NCI-H1694 (cell line): ENCODE results near the gene TNRC18.
"Not testable (repeated sequence)": the region's sequence is repeated elsewhere in the genome, so short reads cannot be mapped to it uniquely, and the experiment has no call there.

ENCODE experiments used
- DNase-seq: peaks from one replicate; lab custom pipeline; 2025; lab: John Stamatoyannopoulos, UW

The TNRC18 gene

DNA sequence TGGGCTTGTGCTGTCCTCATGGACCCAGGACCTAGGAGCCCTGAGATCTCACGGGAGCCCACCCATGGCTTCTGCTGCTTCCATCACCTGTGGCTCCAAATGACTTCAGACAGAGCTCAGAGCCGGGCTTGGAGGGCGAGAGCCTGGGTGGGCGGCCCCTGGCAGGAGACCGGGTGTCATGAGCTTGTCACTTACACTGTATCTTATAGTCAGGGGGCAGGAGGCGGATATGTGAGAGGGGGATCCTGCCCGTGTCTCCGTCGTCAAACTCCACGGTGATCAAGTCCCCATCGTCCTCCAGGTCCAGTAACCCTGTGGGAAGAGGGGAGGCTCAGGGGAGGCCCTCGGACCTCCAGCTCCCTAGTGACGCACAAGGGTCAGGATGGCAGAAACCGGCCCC is 107.9 kb downstream of the TNRC18 start:
- DNase-seq: no peak

DNA sequence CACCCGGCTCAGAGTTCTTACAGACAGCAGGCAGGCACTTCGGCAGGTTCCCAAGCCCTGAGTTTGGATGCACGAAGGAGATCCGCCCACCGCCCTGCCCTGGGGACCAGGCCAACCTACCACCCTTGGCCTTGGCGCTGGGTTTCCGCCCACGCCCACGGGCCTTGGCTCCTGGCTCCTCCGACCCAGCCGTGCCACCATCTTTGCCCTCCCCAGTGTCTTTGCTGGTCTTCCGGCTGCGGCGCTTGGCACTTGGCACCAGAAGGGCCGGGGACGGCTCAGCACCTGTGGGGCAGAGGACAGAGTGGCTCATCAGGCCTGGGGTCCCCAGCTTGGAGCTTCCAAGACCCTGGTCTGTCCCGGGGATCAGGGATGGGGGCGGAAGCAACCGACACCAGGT is 108.8 kb downstream of the TNRC18 start:
- no peak for DNase-seq

DNA sequence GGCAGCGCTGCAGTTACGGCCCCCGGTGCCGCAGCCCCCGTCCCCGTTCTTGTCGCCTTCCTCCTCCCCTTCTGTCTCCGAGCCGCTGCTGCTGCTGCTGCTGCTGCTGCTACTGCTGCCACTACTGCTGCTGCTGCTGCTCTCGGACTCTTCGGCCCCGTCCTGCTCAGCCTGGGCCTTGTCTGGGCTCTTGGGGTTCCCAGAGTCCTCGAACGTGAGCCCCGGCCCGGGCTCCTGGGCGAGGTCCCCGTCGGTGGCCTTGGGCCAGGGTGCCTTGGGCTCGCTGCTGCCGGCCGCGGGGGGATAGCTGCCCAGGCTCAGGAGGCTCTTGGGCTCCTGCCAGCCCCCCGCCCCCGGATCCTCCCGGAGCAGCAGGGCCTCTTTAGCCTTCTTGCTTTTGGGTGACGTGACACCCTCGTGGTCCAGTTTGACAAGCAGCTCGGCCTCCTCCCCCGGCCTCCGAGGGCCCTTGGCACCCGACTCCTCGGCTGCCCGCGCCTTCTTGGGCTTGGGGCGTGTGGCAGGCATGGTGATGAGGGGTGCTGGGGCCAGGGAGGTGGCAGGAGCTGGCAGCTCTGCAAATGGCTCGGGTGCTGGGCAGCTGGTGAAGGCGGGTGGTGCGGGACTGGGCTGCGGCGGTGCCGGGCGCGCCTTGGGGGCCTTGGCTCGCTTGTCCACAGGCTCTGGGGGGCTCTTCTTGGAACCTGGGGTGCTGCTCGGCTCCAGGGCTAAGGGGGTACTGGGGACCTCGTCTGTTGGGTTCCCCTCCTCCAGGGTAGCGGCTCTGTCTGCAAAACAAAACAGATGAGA is 110.4 kb downstream of the TNRC18 start:
- DNase-seq: not testable (repeated sequence)

DNA sequence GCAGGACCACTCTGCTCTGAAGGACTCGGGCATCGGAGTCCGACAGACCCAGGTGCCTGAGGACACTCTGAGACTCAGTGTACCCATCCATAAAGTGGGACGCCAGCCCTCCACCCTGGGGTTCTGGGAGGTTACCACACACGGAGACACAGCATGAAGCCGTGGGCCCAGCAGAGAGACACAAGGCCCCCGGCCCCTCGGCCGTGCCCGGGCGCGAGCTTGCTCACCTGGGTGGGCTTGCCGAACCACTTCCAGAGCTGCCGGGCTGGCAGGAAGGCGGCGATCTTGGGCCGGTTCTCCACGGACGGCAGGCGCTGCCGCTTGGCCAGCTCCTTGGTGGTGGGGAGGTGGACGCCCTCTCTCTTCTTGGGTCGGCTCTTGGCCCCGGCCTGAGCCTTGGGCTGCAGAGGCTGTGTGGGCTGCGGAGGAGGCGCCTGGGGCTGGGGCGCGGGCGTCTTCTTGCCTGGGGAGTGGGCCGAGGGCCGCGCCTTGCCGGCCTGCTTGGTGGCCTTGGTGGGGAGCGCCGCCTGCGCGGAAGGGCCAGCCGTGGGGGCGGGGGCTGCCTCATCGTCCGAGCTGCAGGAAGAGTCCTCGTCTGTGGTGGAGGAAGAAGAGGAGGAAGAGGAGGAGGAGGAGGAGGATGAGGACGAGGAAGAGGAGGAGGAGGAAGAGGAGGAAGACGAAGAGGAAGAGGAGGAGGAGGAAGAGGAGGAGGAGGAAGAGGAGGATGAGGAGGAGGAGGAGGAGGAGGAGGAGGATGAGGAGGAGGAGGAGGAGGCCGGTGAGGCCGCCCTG is 111.2 kb downstream of the TNRC18 start:
- not testable (repeated sequence) for DNase-seq

DNA sequence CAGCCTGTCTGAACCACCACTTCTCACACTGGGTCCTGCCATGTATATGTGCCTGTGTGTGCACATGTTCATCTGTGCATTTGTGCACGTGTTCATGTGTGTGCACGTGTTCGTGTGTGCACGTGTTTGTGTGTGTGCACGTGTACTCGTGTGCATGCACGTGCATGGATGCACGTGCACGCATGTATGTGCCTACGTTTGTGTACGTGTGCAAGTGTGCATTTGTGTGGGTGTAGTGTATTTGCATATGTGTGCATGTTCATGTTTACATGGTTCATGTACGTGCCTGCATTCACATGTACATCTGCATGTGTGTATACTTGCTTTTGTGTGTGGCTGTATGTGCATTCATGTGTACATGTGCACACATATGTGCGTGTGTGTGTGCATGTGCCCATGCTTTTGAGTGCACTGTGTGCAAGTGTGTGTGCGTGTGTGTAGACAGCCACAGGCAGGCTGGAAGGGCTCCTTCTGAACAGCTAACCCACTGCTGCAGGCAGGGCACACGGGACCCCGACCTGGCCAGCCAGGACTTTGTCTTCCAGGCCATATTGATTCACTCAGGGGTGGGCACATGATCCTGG is 112.7 kb downstream of the TNRC18 start:
- no peak for DNase-seq

DNA sequence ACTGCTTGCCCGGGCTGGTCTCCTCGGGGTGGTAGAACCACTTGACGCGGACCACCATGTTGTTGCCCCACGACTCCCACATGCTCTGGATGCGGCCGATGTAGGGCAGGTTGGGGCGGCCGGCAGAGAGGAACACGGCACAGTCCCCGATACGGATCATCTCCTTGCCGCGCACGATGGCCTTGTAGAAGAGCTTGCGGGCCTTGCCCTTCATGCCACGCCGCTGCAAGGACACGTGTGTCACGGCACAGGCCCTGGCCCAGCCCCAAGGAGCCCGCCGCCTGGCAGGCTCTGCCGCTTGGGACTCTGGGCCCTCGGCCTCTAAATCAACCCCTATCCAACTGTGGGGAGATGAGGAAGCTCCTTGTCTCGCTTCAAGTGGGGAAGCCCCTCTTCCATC is 114.5 kb downstream of the TNRC18 start:
- no peak for DNase-seq

DNA sequence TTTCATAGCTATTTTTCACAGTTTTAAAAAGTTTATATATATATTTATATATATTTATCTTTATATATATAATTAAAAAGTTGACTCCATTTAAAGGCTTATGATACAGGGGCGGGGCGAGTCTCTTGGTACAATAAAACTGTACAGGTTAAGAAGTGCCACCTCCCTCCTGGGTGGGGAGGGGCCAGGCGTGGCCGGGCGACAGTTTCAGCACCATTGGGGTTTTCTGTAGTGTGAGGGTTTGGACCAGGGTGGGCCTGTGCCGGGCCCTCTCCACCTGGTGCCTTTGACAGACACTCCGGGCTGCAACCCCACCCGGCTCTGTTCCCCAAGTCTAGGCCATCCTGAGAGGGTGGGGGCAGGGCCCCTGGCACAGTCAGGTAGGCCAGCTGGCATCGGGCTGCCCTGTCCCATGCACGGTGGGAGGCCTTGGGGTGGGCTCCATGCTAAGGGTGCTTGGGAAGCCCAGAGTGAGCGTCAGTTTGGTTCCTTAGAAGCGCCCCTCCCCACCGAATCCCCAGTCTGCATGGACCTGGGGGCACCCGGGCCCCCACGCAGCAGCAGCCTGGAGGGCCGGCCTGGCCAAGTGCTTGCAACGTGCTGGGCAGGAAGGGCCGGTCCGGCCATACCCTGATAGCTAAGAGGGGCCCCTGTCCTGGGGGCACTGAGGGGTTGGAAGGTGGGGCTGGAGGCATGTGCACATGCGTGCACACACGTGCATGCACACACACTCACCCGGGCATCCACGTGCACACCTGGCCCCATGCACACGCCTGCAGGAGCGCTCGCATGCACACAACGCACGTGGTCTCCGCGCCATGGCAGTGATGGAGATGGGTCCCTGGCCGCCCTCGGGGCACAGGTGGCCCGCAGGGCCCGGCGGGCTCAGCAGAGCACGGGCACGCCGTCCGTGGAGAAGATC is 116.2 kb downstream of the TNRC18 start:
- DNase-seq: not testable (repeated sequence)

DNA sequence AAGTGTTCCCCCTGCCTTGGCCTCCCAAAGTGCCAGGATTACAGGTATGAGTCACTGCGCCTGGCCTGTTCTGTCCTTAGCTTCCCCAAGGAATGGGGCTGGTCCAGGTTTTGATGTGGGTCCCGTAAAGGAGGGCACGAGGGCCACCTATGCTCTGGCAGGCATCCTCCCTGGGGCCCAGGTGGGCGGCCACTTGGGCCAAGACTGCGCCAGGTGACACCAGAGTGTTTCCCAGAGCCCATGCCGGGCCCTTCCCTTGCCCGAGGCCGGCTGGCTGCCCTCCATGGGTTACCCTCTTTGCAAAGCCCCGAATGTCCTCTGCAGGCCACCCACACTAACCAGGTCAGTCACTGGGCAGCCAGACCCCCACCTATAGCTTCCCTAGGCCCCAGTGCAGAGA is 118.6 kb downstream of the TNRC18 start:
- DNase-seq: not testable (repeated sequence)

DNA sequence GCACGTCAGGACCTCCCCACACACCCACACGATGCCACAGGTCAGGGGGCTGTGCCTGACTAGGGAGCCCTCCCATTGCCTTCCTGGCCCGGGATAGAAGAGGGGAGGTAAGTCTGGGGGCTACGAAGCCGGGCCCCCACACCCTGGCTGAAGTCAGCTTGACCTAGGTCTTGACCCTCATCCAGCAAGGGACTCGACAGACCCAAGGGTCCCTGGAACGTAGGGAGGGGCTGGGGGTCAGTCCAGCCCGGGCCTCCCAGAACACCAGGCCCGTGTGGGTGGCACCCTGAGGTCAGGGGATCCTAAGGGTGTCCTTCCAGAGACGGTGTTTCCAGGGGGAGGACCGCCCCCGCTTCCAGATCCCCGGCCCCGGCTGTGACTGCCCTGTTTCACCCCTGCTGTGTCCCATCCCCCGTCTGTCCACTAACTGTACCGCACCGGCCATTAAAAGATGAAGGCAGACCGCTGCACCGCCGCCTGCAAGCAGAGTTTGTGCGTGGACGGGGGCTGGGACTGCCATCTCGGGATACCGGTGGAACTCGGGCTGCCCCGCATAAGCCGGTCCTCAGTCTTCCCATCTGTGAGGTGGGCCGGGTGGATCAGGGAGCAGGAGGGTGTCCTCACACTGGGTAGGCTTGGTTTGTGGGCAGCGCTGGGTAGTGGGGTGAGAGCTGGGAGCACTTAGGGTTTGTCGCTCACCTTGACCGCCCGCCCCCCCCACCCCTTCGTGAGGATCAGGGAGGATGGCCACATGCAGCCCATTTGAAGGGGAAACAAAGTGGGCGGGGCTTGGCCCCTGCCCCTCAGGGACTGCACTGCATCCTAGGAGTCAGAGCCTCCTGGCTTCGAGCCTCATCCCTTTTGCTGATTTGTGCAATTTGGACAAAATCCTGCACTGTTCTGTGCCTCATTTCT is 119.8 kb downstream of the TNRC18 start:
- DNase-seq: no peak

DNA sequence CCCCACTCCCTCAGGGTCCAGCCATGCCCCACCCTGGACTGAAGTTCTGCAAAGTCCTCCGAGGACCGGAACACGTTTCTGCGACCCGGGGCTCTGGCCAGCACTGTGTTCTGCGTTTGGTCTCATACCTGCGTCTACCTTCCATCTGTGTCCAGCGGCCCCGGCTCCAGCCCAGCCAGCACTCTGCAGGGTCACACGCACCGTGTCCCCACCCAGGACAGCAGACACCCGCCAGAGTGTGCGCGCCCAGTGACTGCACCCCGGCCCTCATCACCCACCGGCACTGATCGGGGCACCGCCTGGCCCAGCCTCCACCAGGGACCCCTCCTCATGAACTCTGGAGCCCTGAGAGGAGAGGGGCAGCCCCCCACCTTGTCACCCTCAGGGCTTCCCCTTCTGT is 120.6 kb downstream of the TNRC18 start:
- DNase-seq: no peak

DNA sequence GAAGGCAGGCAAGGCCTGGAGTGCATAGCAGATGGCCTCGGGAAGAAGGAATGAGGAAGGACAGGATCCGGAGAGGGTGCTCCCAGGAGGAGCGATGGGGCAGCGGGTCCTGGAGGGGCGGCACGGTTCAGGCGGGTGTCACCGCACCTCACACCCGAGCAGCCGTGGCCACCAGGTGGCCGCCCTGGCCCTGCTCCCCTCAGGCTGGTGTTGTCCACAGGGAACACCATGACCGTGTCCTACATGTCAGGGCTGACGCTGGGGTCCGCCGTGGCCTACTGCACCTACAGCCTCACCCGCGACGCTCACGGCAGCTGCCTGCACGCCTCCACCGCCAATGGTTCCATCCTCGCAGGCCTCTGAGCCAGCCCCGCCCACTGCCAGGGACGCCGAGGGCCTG is 121.1 kb downstream of the TNRC18 start:
- DNase-seq: no peak

DNA sequence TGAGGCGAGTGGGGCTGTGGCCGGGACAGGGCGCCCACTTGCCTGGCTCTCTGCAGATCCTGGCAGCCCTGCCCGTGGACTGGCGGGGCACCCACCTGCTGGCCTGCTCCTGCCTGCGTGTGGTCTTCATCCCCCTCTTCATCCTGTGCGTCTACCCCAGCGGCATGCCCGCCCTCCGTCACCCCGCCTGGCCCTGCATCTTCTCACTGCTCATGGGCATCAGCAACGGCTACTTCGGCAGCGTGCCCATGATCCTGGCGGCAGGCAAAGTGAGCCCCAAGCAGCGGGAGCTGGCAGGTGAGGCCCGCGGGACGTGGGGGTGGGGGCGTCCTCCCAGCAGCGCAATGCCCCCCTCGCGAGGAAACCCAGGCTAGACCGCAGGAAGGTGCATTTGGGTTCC is 123.3 kb downstream of the TNRC18 start:
- no peak for DNase-seq

DNA sequence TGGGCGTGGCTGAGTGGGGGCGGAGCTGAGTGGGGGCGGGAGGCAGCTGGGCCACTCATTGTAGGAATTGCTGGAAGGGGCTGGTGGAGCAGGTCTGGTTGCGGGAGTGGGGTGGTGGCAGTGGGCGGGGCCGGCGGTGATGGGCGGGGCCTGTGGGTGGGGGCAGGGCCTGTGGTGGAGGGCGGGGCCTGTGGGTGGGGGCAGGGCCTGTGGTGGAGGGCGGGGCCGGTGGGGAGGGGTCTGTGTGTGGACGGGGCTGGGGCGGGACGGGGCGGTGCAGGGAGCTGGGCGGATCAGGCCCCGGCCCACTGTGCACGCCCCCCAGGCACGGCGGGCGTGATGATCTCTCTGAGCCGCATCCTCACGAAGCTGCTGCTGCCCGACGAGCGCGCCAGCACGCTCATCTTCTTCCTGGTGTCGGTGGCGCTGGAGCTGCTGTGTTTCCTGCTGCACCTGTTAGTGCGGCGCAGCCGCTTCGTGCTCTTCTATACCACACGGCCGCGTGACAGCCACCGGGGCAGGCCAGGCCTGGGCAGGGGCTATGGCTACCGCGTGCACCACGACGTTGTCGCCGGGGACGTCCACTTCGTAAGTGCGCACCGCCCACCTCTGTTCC is 126.9 kb downstream of the TNRC18 start:
- DNase-seq: no peak

DNA sequence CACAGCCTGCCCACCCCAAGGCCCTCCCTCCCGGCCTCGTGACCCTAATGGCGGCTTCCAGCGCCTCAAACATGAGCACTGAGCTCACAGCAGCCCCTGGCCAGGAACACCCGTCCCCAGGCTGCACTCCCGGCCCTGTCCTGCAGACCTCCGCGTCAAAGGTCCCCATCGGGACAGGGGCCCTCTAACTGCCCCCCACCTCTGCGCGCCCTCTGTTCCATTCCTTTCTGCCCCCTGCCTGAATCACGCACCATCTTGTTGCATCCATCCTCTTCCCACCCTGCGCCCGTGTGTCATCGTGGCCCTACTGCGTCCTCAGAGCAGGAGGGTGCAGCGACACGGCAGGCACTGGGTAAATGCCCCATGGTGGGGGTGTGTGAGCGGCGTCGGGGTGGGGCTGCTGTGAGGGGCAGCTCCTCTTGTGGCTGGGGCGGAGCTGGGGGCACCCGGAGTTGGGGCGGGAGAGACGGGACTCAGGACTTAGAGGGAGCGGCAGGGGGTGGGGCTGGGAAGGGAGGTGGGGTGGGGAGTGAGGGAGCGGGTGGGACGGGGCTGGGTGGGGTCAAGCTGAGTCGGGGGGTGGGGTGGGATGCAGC is 127.5 kb downstream of the TNRC18 start:
- no peak for DNase-seq

DNA sequence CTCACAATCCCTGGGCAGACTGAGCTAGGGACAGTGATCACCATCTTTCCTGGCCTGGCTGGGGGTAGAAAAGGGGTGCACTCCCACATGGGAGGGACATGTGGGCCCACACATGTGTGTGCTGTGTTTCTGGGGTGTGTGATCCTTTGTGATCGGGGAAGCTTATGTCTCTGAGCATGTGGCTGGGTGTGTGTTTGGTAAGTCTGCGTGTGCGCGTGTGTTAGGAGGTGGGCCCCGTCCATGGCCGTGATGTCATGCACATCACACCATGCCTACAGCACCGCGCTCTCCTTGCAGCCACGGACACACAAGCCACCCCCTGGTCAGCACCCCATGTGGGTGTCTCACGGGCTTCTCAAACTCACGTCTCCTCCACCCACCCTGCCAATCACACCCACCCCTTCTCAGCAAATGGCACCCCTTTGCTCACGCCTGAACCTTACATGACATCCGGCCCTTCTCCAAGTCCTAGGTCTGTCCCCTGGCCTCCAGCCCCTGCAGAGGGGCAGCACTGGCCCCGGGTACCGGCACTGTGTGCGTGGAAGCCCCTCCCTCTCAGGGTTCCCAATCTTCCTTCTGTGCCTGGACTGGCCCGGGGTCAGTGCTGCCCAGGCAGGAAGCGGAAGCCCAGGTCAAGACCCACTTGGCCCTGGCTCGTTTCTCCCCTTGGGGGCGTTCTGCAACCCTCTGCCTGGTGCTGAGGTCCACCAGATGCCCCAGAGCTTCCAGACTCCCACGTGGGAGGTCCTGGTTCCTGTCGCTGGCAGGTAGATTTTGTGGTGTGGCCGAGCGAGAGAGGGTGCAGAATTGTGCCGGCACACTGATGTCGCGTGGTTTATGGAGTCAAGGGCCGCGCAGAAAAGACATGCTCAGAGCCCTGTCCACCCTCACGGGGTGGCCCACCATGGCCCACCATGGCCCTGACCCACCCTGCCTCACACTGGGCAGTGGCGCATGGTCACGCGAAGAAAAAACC is 128.3 kb downstream of the TNRC18 start:
- no peak for DNase-seq

DNA sequence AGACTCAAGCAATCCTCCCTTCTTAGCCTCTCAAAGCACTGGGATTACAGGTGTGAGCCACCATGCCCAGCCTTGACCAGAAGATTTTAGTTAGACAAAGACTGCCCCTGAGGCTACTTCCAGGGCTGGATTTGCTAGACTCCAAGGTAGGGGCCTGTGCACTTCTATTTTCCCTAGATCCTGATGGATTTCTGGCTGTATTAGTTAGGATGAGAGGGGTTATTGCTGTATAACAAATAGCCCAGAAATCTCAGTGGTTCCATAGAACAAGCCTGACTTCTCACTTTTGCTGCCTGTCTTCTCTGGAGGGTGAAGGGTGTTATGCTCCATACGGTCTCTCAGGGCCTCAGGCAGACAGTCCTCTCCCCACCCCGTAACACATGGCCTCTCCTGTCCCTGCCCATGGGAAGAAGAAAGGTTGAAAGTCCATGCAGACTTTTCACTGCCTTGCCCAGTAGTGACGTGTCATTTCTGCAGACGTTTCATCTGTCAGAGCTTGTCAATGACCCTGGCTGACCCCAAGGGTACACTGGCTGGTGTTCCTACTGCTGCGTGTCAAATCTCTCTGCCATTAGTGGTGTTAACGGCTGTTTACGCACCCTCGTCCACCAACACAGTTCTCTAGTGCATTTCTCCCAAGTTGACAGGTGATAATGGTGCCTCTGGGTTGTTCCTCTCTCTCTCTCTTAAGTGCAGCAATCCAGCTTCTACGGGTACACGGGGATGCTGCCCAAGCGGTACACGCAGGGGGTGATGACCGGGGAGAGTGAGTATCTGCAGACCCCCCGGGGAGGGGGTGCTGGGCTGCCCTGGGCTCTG is 129.3 kb downstream of the TNRC18 start:
- no peak for DNase-seq

DNA sequence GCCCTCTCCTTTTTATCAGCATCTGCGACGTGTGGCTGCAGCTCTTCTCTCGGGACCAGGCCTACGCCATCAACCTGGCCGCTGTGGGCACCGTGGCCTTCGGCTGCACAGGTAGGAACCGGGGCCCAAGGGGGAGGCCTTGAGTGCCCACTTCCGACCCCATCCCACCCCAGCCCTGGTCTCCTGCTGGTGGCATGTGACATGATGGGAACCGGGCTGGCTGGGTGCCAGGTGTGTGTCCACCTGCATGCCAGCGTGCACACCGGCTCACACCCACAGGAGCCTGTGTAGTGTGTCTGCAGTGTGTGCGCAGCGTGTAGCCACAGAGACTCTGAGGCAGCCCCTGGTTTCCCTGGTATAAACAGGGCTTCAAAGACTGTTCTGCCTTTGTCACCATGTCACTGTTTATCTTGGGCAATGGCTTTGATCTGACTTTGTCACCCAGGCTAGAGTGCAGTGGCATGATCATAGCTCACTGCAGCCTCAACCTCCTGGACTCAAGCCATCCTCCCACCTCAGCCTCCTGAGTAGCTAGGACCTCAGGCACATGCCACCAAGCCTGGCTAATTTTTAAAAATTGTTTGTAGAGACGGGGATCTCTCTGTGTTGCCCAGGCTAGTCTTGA is 131.8 kb downstream of the TNRC18 start:
- DNase-seq: not testable (repeated sequence)
